Stimulated activated CD4-positive, alpha-beta T cell treated with anti-CD3 and anti-CD28 coated beads, Interleukin-2, amount 100 ng/mL, for 24 hours (primary cell): Measurements from ENCODE around the gene DLGAP4.
A peak's percentile ranks its signal among the peaks of the same experiment; 100 is the strongest.
"Not testable (repeated sequence)": the region's sequence is repeated elsewhere in the genome, so short reads cannot be mapped to it uniquely, and the experiment has no call there.

Experiments used
- DNase-seq, 2 donors: peaks; one replicate each; pipeline ENCODE4 v3.0.0-alpha.2; 2020

DLGAP4 gene

GRCh38 chr20:36359668-36360406 lies 53.7 kb downstream of the DLGAP4 start:
- no peak for DNase-seq

DNA sequence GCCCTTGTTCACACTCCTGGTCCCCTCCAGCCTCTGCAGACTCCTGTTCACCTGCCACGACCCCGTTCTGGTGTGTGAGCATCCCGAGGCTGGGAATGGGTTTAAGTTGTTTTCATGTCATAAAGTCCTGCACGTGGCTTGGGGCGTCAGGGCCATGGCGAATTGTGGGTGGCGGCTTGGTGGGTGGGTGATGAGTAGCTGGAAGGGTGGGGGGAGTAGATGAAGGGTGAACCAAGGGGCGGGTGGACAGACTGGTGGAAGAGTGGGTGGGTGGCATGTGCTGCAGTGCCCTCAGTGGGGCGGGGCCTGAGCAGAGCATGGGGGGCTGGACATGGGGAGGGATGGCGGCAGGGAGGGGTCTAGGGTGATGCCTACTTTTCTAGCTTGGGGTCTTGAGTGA lies 54.3 kb downstream of the DLGAP4 start:
- DNase-seq: no peak

GRCh38 chr20:36361406-36361805 lies 55.3 kb downstream of the DLGAP4 start:
- DNase-seq: no peak

DNA sequence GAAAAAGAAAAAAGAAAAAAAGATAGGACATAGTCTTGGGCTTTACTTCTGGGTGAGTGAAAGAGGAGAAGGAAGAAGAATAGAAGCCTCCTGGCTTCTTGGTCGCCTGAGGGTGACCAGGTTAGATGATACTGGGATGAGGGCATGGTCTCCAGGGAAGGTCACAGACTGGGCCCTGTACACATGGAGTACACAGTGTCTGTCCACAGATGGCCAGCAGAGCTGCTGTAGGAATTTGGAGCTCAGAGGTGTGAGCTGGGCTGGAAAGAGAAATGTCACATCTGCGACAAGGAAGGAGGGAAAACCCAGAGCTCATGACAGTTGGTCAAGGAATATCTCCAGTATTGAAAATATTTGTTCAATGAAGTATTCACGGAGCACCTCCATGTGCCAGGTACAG lies 56.1 kb downstream of the DLGAP4 start:
- DNase-seq: no peak

GRCh38 chr20:36362978-36363713 lies 57.0 kb downstream of the DLGAP4 start:
- DNase-seq: no peak

DNA sequence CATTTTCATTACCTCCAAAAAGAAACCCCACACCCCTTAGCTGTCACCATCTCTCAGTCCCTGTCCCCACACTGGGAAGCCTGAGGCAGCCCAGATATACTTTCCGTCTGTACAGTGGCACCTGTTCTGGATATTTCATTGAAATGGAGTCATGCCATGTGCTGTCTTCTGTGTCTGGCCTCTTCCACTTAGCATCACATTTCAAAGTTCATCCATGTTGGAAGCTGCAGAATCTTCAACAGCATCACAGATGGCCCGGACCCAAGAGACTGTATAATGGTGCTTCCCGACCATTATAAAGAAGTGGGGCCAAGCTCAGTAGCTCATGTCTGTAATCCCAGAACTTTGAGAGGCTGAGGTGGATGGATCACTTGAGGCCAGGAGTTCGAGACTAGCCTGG lies 58.4 kb downstream of the DLGAP4 start:
- no peak for DNase-seq

- DNase-seq: no peak
Measured at GRCh38 chr20:36366623-36367369, 60.7 kb downstream of the DLGAP4 start.

DNA sequence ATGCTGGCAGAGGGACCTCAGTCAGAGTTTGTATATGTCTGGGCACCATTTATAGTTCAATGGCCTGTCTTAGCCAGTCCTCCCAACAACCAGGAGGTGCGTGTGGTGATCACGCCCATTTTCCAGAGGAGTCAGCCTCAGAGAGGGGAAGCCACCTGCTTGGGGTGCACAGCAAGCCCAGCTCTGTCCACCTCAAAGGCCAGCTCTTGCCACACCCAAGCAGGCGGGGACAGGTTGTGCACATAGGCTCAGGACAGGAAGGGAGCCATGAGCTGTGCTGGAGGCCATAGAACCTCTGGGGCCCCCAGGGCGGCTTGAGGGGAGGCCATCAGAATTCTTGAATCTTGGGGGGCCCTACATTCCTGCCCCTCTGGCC lies 61.2 kb downstream of the DLGAP4 start:
- DNase-seq: no peak

DNA sequence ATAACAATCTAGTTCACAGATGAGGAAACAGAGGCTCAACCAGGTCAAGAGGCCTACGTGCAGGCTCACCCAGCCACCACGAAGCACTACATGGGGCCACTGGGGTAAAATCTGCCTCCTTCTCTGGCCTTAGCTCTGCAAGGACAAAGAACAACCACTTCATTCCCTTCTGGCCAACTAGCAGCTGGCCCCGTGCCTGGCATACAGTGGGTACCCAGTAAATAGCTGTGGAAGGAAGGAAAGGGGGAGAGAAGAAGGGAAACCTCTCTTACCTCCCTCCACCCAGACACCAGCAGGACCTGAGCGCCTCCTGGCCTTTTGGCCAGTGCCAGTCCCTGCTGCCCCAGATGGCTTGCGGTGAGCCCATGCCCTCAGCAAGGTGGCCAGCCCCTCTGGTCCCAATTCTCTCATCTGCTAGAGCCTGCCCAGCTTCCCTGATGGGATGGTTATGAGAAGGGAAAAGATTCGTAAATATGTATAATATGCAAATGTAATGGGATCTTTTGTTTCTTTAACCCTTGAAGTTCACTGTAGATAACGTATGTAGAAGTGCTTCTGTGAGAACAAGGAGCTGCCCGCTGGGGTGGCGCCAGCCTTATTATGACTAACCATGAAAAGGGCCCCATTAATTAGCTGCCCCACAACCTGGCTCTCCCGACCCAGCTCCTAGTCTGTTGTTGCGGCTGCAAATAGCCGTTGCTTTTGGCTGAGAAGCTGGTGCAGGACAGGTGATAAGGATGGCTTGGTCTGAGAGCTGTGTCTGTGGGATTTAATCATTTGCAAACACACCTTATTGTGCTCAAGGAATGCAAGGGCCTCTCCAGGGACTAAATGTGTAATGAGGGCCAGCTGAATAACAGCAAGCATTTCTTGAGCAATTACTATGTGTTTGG lies 62.0 kb downstream of the DLGAP4 start:
- DNase-seq: no peak

DNA sequence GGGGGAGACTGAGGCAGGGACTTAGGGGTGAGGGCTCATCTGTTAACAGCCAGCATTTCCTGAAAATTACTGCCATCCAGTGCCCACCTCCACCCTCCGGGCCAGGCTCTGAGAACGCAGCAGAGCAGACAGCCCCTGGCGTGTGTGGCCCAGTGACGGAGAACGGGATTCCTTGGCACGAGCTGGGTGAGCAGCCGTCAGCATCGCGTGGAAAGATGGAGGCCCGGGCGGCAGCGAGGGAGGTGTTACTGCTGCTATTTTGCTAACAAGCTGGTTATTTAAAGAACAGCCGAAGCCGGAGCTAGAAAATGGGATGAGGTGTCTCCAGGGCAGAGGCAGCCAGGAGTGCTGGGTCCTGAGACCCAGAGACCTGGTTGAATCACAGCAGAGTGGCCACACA lies 62.7 kb downstream of the DLGAP4 start:
- DNase-seq: no peak

DNA sequence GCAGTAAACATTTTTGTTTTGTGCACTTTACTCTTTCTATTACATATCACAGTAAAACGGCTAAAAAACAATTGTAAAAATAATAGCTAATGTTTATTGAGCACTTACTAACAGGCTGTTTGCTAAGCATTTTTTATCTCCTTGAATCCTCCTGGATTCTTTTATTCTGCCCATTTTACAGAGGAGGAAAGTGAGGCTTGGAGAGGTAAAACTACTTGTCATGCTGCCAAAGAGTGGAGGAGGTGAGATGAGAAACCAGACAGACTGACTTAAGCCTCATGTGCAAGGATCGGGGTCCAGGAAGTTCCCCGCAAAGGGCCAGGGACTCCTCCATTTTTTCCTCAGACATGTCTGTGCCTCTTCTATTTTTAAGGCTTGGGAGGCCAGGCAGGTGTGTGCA lies 63.6 kb downstream of the DLGAP4 start:
- DNase-seq: no peak

- DNase-seq: no peak
Measured at GRCh38 chr20:36370991-36371790, 65.1 kb downstream of the DLGAP4 start.

- no peak for DNase-seq
Measured at GRCh38 chr20:36372666-36373065, 66.5 kb downstream of the DLGAP4 start.

DNA sequence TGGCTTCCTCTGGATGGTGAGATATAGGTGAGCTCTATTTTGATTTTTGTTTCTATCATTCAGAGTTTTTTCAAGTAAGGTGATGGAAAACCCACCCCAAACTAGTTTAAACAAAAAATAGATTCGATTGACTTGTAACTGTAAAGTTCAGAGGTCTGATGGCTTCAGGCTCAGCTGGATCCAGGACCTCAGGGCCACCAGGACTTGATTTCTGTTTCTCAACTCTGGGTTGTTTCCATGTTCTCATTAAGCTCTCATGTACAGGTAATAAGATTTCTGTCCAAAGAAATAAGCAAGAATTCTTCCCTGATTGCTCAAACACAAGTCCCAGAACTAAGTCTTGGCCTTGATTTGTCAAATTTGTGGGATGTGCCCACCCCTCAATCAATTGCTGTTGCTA lies 67.0 kb downstream of the DLGAP4 start:
- no peak for DNase-seq

DNA sequence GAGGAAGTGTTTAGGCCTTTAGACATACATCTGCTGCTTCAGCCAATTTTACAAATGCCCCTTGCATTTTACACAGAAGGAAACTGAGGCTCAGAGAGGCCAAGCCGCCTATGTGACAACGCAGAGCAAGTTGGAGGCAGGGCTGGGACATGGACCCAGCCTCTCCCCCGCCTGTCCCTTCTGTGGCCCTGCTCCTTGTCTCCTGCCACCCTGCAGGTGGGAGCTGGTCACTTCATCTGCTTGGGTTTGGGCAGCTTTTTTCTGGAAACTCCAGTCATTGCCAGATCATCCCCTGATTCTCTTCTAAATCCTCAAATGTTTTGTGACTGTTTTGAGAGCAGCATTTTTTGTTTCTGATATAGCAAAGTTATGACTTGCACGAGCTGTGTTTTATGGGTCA lies 68.9 kb downstream of the DLGAP4 start:
- DNase-seq: no peak

DNA sequence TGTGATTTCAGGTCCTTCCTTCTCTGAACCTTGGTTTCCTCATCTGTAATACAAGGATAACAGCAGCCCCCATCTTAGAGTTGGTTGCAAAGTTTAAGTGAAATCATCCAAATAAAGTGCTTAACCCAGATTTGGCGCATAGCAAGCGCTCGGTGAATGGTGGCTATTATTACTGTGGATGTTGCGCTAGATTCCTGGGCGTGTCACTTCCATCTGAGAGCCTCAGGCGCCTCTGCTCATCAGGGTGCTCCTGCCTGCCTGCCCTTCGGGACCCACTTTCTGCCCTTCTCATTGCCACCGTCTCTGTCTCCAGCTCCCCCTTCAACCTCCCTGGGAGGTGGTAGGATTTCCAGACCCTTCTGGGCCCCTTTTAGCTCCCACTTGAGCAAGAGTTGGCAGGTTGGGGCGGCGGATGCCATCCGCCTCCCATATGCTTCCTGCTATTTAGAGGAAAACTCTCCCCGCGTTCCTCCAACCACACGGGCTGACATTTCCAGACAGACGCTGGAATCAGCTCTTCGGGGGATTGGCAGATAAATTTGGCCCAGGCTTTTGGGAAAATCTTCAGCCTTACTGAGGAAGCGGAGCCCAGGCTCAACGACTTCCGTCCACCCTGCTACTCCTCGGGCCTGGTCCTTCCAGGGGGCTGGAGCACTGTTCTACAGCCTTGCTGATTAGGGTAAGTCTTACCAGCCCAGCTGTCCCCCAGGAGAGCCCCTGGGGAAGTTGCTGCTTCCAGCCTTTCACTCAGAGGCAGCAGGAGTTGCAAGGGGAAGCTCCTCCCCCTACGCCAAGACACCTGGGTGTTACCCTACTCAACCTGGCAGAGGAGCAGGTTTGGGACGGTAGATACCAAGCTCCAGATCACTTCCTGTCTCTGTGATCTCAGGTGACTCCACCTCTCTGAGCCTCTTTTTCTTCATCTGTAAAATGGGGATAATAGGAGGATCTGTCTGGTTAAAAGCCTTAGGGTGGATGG lies 71.5 kb downstream of the DLGAP4 start:
- DNase-seq: no peak

- no peak for DNase-seq
Measured at GRCh38 chr20:36378686-36379085, 72.5 kb downstream of the DLGAP4 start.

- DNase-seq: not testable (repeated sequence)
Measured at GRCh38 chr20:36379914-36380313, 73.8 kb downstream of the DLGAP4 start.

GRCh38 chr20:36384022-36384619 lies 78.0 kb downstream of the DLGAP4 start:
- DNase-seq: peak; percentile 32 to 41

- DNase-seq: no peak
Measured at GRCh38 chr20:36385503-36385902, 79.4 kb downstream of the DLGAP4 start.
